Common myeloid progenitor, CD34-positive (primary cell): ENCODE measurements around the gene RPL13A.

Experiments used
- CTCF ChIA-PET: fragments of 350-600 bp; sonication (Branson Sonifier 250); formaldehyde crosslinking; loops from one replicate; lab custom pipeline; 2021; ENCODE audit warnings: antibody characterized with exemption; lab: Charles Lee
- POLR2A ChIA-PET: fragments of 350-600 bp; sonication (Branson Sonifier 250); formaldehyde crosslinking; loops from one replicate; lab custom pipeline; 2021; ENCODE audit warnings: antibody characterized with exemption; lab: Charles Lee
- DNase-seq, 3 donors: peaks; one replicate each; pipeline versions ENCODE4 v3.0.0 to v3.0.0-alpha.2; 2013
- H3K27ac ChIP-seq, 2 experiments: 1 replicate in 1 of 2; 2 replicates in 1 of 2; pipeline ENCODE4 v1.7.0; 2013; ENCODE audit warnings: inconsistent platforms in 2 of 2, low read length in 2 of 2, mild to moderate bottlenecking in 2 of 2, low read depth in 1 of 2, moderate library complexity in 1 of 2; ENCODE audit not compliant: severe bottlenecking in 2 of 2, insufficient read depth in 1 of 2, poor library complexity in 1 of 2
- H3K27me3 ChIP-seq, 5 experiments: replicated peaks in 2 of 5; 1 replicate in 3 of 5; 2 replicates in 2 of 5; pipeline versions ENCODE4 v1.6.1 to v1.7.0; 2013; ENCODE audit warnings: low read length in 4 of 5, mild to moderate bottlenecking in 2 of 5, moderate library complexity in 2 of 5, inconsistent platforms in 1 of 5; ENCODE audit not compliant: insufficient read depth in 5 of 5, control insufficient read depth in 4 of 5
- H3K36me3 ChIP-seq, 4 experiments: 1 replicate in 2 of 4; 2 replicates in 2 of 4; pipeline versions ENCODE4 v1.6.1 to v1.7.0; 2013; ENCODE audit warnings: low read length in 3 of 4, control low read depth in 1 of 4, mild to moderate bottlenecking in 1 of 4; ENCODE audit not compliant: control insufficient read depth in 4 of 4, insufficient read depth in 4 of 4
- H3K4me1 ChIP-seq, 4 experiments: 1 replicate in 3 of 4; 2 replicates in 1 of 4; pipeline versions ENCODE4 v1.6.1 to v1.7.1; 2013; ENCODE audit warnings: low read length in 3 of 4, mild to moderate bottlenecking in 3 of 4, control low read depth in 1 of 4, inconsistent platforms in 1 of 4, moderate library complexity in 1 of 4; ENCODE audit not compliant: control insufficient read depth in 4 of 4, insufficient read depth in 4 of 4; ENCODE audit errors: control extremely low read depth in 1 of 4
- H3K4me3 ChIP-seq, 7 experiments: 1 replicate in 4 of 7; 2 replicates in 3 of 7; pipeline versions ENCODE4 v1.5.1 to v1.7.0; 2013; ENCODE audit warnings: mild to moderate bottlenecking in 7 of 7, low read length in 6 of 7, moderate library complexity in 6 of 7, inconsistent platforms in 2 of 7, low read depth in 2 of 7, control low read depth in 1 of 7; ENCODE audit not compliant: insufficient read depth in 4 of 7, control insufficient read depth in 1 of 7; ENCODE audit errors: extremely low read depth in 1 of 7
- H3K9me3 ChIP-seq, 5 experiments: 1 replicate in 4 of 5; 2 replicates in 1 of 5; pipeline versions ENCODE4 v1.6.1 to v1.7.1; 2013; ENCODE audit warnings: low read length in 4 of 5, mild to moderate bottlenecking in 2 of 5, inconsistent platforms in 1 of 5, low read depth in 1 of 5, moderate library complexity in 1 of 5; ENCODE audit not compliant: control insufficient read depth in 4 of 5, insufficient read depth in 2 of 5; ENCODE audit errors: control extremely low read depth in 1 of 5
- WGBS: methylation state at CpG from one replicate; pipeline ENCODE4 v1.1.5; 2013; ENCODE audit not compliant: insufficient coverage; 5-methylcytosine and 5-hydroxymethylcytosine counted together

The RPL13A gene

DNA sequence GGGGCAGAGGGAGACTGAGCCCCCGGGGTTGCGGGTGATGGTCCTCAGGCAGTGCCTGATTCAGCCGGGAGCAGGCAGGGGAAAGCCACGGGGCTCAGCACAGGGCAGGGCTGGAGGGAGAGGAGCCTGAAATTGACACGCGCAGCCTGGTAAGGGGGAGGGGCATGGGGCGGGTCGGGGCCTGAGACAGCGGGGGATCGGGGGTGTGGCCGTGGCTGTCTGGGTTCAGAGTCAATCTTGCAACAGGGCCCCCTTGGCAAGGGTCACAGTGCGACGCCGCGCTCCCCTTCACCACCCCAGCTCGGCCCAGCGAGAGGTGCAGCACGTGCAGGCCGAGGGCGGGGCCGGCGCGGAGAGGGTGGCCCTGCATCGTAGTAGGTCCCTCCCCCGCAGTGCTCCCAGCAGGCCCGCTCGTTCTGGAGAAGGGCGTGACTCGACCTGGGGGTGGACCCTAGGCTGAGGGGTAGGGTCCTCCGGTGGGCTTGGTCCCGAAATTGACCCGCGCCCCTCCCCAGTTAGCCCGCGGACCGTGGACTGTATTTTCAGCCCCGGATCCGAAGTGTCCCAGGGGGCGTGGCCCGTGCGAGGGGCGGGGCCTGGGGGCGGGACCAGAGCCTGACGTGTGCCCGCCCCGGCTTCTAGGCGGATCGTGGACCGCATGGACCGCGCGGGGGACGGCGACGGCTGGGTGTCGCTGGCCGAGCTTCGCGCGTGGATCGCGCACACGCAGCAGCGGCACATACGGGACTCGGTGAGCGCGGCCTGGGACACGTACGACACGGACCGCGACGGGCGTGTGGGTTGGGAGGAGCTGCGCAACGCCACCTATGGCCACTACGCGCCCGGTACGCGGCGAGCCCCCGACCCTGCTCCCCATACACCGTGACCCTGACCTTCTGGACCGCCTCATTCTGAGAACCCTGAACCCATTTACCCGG, 46.4 kb downstream of the RPL13A start:
- under 1% methylated on average over 61 of the region's 87 CpGs for WGBS
- Histone ChIP-seq H3K27me3 (peaks cover 0 to 28% (median 5%) of the 10 kb centered on the region in 5 experiments), H3K36me3 (no peaks in the 10 kb centered on the region), H3K9me3 (no peaks in the 10 kb centered on the region), H3K4me3 (peak overlapping the region; percentile 15 to 71 (median 60)), H3K27ac (no peak overlapping the region), H3K4me1 (peaks cover 5 to 42% (median 41%) of the 10 kb centered on the region in 4 experiments)
- peak; percentile 59 to 75 (median 66) for DNase-seq
- ChIA-PET POLR2A (interaction anchor here (0.6 kb wide), 1 partner anchor 56 kb away, joined by 4 read pairs; no protein-coding TSS in a partner anchor), CTCF (interaction anchor here (1.5 to 6.7 kb wide), 6 partner anchors 14 to 31 kb away, joined by 4 to 48 read pairs (median 6); no protein-coding TSS in a partner anchor)

- CTCF ChIA-PET: interaction anchor here (0.8 to 6.7 kb wide), 8 partner anchors 9 to 32 kb away, joined by 3 to 48 read pairs (median 6); no protein-coding TSS in a partner anchor
- 3% methylated on average over 7 of the region's 8 CpGs for WGBS
- Histone ChIP-seq H3K4me3 (peak overlapping the region in 5 of 7 experiments; percentile 25 to 71 (median 64)), H3K9me3 (no peaks in the 10 kb centered on the region), H3K27ac (no peak overlapping the region), H3K4me1 (peaks cover 5 to 42% (median 41%) of the 10 kb centered on the region in 4 experiments), H3K36me3 (no peaks in the 10 kb centered on the region), H3K27me3 (peaks cover 0 to 23% (median 5%) of the 10 kb centered on the region in 5 experiments)
- POLR2A ChIA-PET: interaction anchor here (0.6 kb wide), 1 partner anchor 55 kb away, joined by 4 read pairs; no protein-coding TSS in a partner anchor
- DNase-seq: peak in 2 of 3 donors; percentile 62 to 65
Measured at GRCh38 chr19:49534632-49535385, 47.4 kb downstream of the RPL13A start.

GRCh38 chr19:49536921-49537462, 49.6 kb downstream of the RPL13A start:
- DNase-seq: peak in 1 of 3 donors; percentile 23
- Histone ChIP-seq H3K4me3 (no peak overlapping the region), H3K27ac (no peak overlapping the region), H3K9me3 (no peaks in the 10 kb centered on the region), H3K4me1 (peaks cover 5 to 42% (median 41%) of the 10 kb centered on the region in 4 experiments), H3K36me3 (no peaks in the 10 kb centered on the region), H3K27me3 (peaks cover 0 to 14% (median 5%) of the 10 kb centered on the region in 5 experiments)
- ChIA-PET CTCF (interaction anchor here (1.6 to 6.7 kb wide), 2 partner anchors 11 to 25 kb away, joined by 3 to 48 read pairs; no protein-coding TSS in a partner anchor), POLR2A (no interaction called here)
- 88% methylated on average over 22 of the region's 22 CpGs for WGBS

GRCh38 chr19:49538643-49539042, 51.2 kb downstream of the RPL13A start:
- Histone ChIP-seq H3K27ac (no peak overlapping the region), H3K4me3 (no peak overlapping the region), H3K4me1 (peaks cover 5 to 33% (median 31%) of the 10 kb centered on the region in 4 experiments), H3K9me3 (no peaks in the 10 kb centered on the region), H3K27me3 (peaks cover 0 to 5% (median 3%) of the 10 kb centered on the region in 5 experiments), H3K36me3 (no peaks in the 10 kb centered on the region)
- 90% methylated on average over 4 of the region's 5 CpGs for WGBS
- DNase-seq: no peak
- CTCF ChIA-PET: interaction anchor here (0.6 to 6.7 kb wide), 5 partner anchors 9 to 35 kb away, joined by 3 to 48 read pairs (median 3); no protein-coding TSS in a partner anchor
- POLR2A ChIA-PET: no interaction called here

DNA sequence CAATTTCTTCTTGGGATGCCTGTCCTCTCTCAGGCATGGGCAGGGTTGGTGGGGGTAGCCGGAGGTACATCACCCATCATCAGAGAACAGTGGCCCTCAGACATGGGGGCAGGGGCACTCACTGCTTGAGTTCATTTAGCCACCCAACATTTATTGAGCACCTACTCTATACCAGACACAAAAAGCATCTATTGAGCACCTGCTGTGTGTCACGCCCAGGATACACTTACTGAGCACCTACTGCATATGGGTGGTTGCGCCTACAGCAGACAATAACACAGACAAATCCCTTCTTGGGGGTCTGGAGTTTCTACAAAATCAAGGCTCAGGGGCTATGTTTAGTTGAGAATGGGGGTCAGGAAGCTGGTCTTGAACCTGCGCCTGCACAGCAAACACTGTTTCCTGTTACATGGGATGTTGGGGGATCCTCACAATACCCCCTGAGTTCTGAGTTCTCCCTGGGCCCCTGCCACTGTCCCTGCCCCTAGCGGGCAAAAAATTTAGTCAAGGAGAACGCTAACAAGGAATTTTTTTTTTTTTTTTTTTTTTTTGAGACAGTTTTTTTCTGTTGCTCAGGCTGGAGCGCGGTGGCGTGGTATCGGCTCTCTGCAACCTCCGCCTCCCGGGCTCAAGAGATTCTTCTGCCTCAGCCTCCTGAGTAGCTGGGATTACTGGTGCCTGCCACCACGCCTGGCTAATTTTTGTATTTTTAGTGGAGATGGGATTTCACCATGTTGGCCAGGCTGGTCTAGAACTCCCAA, 52.0 kb downstream of the RPL13A start:
- no peak overlapping the region for H3K4me3 ChIP-seq
- CTCF ChIA-PET: interaction anchor here (0.6 to 6.7 kb wide), 6 partner anchors 8 to 161 kb away, joined by 3 to 48 read pairs (median 3); no protein-coding TSS in a partner anchor
- H3K27me3 ChIP-seq: peaks cover 0 to 5% (median 3%) of the 10 kb centered on the region in 5 experiments
- H3K9me3 ChIP-seq: no peaks in the 10 kb centered on the region
- DNase-seq: no peak
- 98% methylated on average over 7 of the region's 13 CpGs for WGBS
- peaks cover 4 to 26% (median 24%) of the 10 kb centered on the region in 4 experiments for H3K4me1 ChIP-seq
- no peaks in the 10 kb centered on the region for H3K36me3 ChIP-seq
- POLR2A ChIA-PET: no interaction called here
- H3K27ac ChIP-seq: no peak overlapping the region
